ENCODE data around the gene CXCL11.
"Not testable (repeated sequence)": the region's sequence is repeated elsewhere in the genome, so short reads cannot be mapped to it uniquely, and the experiment has no call there.

The CXCL11 gene

DNA sequence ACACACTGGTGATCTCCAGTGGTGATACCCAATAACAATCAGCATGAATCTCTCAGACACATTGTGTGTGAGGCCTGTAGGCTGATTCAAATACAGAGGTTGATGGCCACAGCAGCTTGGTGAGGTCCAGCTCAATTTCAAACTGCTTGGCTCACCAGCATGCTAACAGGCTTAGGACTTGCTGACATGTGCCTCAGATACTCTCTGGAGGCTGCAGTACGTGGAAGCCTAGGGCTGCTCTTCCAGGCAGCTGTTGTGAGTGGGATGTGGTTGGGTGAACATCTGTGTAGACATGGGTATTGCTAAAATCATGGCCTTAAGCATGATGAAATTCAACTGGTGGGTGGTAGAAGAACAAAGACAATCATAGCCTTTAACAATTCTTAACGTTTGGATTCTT is 32.8 kb downstream of the CXCL11 start:
- H3K4me3 ChIP-seq (ENCODE audit: low read depth, low read length), result no peak overlapping the region
- TF ChIP-seq, protein P1, sequence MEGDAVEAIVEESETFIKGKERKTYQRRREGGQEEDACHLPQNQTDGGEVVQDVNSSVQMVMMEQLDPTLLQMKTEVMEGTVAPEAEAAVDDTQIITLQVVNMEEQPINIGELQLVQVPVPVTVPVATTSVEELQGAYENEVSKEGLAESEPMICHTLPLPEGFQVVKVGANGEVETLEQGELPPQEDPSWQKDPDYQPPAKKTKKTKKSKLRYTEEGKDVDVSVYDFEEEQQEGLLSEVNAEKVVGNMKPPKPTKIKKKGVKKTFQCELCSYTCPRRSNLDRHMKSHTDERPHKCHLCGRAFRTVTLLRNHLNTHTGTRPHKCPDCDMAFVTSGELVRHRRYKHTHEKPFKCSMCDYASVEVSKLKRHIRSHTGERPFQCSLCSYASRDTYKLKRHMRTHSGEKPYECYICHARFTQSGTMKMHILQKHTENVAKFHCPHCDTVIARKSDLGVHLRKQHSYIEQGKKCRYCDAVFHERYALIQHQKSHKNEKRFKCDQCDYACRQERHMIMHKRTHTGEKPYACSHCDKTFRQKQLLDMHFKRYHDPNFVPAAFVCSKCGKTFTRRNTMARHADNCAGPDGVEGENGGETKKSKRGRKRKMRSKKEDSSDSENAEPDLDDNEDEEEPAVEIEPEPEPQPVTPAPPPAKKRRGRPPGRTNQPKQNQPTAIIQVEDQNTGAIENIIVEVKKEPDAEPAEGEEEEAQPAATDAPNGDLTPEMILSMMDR (IDR thresholded peaks at IDR 0.05; ENCODE audit: low read depth, low read length, missing control alignments), result no peak
- H3K36me3 ChIP-seq (replicated peaks), result no peaks in the 10 kb centered on the region
- no peak overlapping the region for H3K27ac ChIP-seq
- H3K27me3 ChIP-seq (replicated peaks), result no peaks in the 10 kb centered on the region
- no peak for DNase-seq
- in situ Hi-C loops (cut with HindIII; ENCODE audit: low pct_ligation_motif_present, low sequenced_read_pairs), result no loop called here

DNA sequence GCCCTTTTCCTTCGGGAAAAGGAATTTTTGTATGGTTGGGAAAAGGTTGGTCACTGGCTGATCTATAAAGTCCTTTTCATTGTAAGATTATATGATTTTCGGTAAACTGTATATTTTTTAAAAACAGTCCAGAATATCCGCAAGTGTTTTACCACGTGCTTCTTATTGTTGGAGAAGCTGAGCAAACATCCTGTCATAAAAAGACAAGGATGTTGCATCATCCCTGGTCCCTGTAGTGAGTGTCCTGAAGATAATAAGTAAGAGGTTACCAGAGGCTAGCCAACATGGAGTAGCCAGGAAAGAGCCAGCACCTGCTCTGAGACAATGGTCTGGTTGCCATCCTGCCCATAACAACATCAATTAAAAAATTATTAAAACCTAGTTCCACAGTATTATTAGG is 33.7 kb downstream of the CXCL11 start:
- in situ Hi-C loops (cut with HindIII; ENCODE audit: low pct_ligation_motif_present, low sequenced_read_pairs), result no loop called here
- H3K36me3 ChIP-seq (replicated peaks), result no peaks in the 10 kb centered on the region
- no peak for DNase-seq
- no peak overlapping the region for H3K27ac ChIP-seq
- no peaks in the 10 kb centered on the region for H3K27me3 ChIP-seq (replicated peaks)
- no peak overlapping the region for H3K4me3 ChIP-seq (ENCODE audit: low read depth, low read length)
- TF ChIP-seq, protein P1 (IDR thresholded peaks at IDR 0.05; ENCODE audit: low read depth, low read length, missing control alignments), result no peak

DNA sequence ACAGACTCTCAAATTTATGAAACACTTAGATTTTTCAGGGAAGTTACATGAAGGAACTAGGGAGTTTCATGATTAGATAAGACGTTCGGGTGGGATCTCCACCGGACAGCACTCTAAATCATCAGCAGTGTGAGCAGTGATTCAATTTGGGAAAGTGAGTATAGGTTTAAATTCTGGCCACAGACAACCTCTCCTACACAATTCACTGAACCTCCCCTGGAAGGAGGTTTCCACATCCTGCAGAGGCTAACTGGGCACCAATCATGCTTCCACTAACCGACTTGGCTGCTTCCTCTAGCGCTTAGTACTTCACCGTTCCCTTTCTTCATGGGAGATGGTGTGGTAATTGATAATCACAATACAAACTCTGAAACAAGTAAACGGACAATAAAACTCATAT is 34.2 kb downstream of the CXCL11 start:
- TF ChIP-seq, protein P1 (IDR thresholded peaks at IDR 0.05; ENCODE audit: low read depth, low read length, missing control alignments), result no peak
- no peak overlapping the region for H3K27ac ChIP-seq
- no peaks in the 10 kb centered on the region for H3K36me3 ChIP-seq (replicated peaks)
- in situ Hi-C loops (cut with HindIII; ENCODE audit: low pct_ligation_motif_present, low sequenced_read_pairs), result no loop called here
- H3K4me3 ChIP-seq (ENCODE audit: low read depth, low read length), result no peak overlapping the region
- no peak for DNase-seq
- no peaks in the 10 kb centered on the region for H3K27me3 ChIP-seq (replicated peaks)

DNA sequence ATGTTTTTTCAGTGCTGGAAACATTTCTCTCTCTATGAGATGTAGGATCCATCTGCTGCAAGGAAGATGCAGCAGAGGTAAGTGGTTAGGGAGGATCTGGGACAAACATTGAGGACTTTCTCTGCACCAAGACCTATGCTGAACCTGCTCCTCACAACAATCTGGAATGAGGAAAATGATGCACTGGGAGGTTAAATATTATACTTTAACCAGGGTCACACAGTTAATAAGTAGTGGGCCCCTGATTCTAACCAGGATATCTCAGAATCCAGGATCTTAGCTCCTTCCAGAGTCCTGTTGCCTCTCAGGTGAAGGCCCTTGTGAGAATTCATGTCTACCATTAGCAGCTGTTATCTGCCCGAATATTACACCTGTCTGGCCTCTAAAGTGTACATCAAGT is 35.6 kb downstream of the CXCL11 start:
- TF ChIP-seq, protein P1 (IDR thresholded peaks at IDR 0.05; ENCODE audit: low read depth, low read length, missing control alignments), result no peak
- H3K27me3 ChIP-seq (replicated peaks), result no peaks in the 10 kb centered on the region
- H3K36me3 ChIP-seq (replicated peaks), result no peaks in the 10 kb centered on the region
- in situ Hi-C loops (cut with HindIII; ENCODE audit: low pct_ligation_motif_present, low sequenced_read_pairs), result no loop called here
- no peak overlapping the region for H3K4me3 ChIP-seq (ENCODE audit: low read depth, low read length)
- no peak overlapping the region for H3K27ac ChIP-seq
- no peak for DNase-seq

DNA sequence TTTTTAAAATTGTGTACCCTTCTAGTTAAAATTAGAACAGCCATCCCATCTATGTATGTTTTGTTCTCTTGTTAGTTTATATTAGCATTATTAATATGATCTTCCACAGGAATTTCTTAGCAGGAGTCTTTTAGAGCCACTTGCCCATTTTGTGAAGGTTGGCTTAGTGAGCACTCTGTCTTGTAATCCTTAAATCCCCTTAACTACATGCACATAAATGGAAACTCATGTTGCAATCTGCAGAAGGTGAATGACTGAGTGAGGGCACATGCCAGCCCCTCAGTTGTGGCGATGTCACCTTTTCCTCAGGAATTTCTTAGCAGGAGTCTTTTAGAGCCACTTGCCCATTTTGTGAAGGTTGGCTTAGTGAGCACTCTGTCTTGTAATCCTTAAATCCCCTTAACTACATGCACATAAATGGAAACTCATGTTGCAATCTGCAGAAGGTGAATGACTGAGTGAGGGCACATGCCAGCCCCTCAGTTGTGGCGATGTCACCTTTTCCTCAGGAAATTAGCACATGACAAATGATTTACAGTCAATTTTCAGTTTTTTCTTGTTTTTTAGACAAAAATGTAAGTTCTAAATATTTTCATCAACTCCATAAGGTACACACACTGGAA is 37.2 kb downstream of the CXCL11 start:
- H3K27me3 ChIP-seq (replicated peaks); H3K4me3 ChIP-seq (ENCODE audit: low read depth, low read length); DNase-seq; H3K36me3 ChIP-seq (replicated peaks); in situ Hi-C loops (cut with HindIII; ENCODE audit: low pct_ligation_motif_present, low sequenced_read_pairs); H3K27ac ChIP-seq: not testable (repeated sequence)

DNA sequence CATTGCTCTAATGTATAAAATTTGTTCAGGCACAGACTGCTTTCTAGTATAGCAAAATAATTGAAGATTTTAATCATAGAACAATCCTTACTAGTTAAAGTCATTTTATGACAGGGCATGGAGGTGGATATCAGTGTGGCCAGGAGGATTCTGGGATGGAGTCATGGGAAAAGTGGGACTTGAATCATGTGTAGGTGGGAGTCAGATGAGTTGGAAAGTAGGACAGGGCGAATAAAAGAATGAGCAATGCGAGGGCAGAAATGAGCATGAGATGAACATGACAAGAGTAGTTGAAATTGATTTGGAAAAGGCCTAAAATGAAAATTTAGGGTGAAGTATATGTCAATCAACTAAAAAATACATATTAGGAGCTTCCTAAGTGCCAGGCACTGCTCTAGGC is 37.9 kb downstream of the CXCL11 start:
- H3K27me3 ChIP-seq (replicated peaks), result no peaks in the 10 kb centered on the region
- TF ChIP-seq, protein P1 (IDR thresholded peaks at IDR 0.05; ENCODE audit: low read depth, low read length, missing control alignments), result no peak
- H3K36me3 ChIP-seq (replicated peaks), result no peaks in the 10 kb centered on the region
- no peak overlapping the region for H3K27ac ChIP-seq
- DNase-seq, result no peak
- H3K4me3 ChIP-seq (ENCODE audit: low read depth, low read length), result no peak overlapping the region
- in situ Hi-C loops (cut with HindIII; ENCODE audit: low pct_ligation_motif_present, low sequenced_read_pairs), result no loop called here

Data from brain microvascular endothelial cell (primary cell).